Endothelial cell of umbilical vein (primary cell): ENCODE measurements around the gene DNAJB8. TPM values are rescaled to one million over a fixed set of nuclear protein-coding genes. Genes with fewer than 3 reads are reported as not detected.

Experiments
- BruUV-seq: library from RNA; stranded (reverse); fragments of 400-500 nt; replicated peaks from 2 replicates; lab custom pipeline; 2021; lab: Mats Ljungman, UMichigan
- CTCF ChIA-PET: fragments of 300-600, 350-600 bp; sonication (Branson Sonifier 250); formaldehyde crosslinking; loops from one replicate; lab custom pipeline; 2021; ENCODE audit warnings: antibody characterized with exemption, inconsistent platforms; lab: Charles Lee
- POLR2A ChIA-PET: fragments of 300-600, 350-600 bp; sonication (Branson Sonifier 250); formaldehyde crosslinking; loops from one replicate; lab custom pipeline; 2021; ENCODE audit warnings: antibody characterized with exemption, inconsistent platforms; lab: Charles Lee
- DNase-seq: peaks from one replicate; pipeline ENCODE4 v3.0.0-alpha.2; 2011; ENCODE audit warnings: low read depth, low spot score
- FAIRE-seq: peaks from 2 replicates; lab custom pipeline; 2011; peaks lifted over from hg19 to GRCh38; lab: Jason Lieb, UNC
- H2AFZ ChIP-seq: 2 replicates; pipeline ENCODE4 v1.6.0; 2012; ENCODE audit warnings: low read depth, low read length, control low read depth, inconsistent platforms
- H3K27ac ChIP-seq: 2 replicates; pipeline ENCODE4 v1.5.1; 2011; ENCODE audit warnings: low read depth, mild to moderate bottlenecking, control low read depth, low read length, moderate library complexity; ENCODE audit not compliant: insufficient read depth
- H3K27me3 ChIP-seq, 2 experiments: 2 replicates each; pipeline versions ENCODE4 v1.6.0 to v1.6.1; 2011; ENCODE audit warnings: low read length in 2 of 2, mixed read lengths in 1 of 2; ENCODE audit not compliant: control insufficient read depth in 2 of 2, insufficient read depth in 2 of 2
- H3K36me3 ChIP-seq, 2 experiments: 2 replicates in 1 of 2; 3 replicates in 1 of 2; pipeline ENCODE4 v1.5.1; 2011; ENCODE audit warnings: low read length in 2 of 2, mild to moderate bottlenecking in 1 of 2, moderate library complexity in 1 of 2; ENCODE audit not compliant: control insufficient read depth in 2 of 2, insufficient read depth in 2 of 2; ENCODE audit errors: extremely low read depth in 1 of 2
- H3K4me1 ChIP-seq: 3 replicates; pipeline ENCODE4 v1.5.1; 2011; ENCODE audit warnings: mild to moderate bottlenecking, low read length; ENCODE audit not compliant: control insufficient read depth, insufficient read depth; ENCODE audit errors: extremely low read depth
- H3K4me2 ChIP-seq: 2 replicates; pipeline ENCODE4 v1.6.1; 2011; ENCODE audit warnings: low read length, control low read depth, mixed read lengths; ENCODE audit not compliant: insufficient read depth
- H3K4me3 ChIP-seq, 3 experiments: fragments of 200-600 bp in 1 of 3; sonication (generic), shearing (Covaris generic) in 1 of 3; replicated peaks in 1 of 3; 2 replicates each; pipeline ENCODE4 v1.5.1; 2011 to 2016; ENCODE audit warnings: control low read depth in 3 of 3, low read length in 3 of 3, mild to moderate bottlenecking in 2 of 3, inconsistent platforms in 1 of 3, low read depth in 1 of 3, moderate library complexity in 1 of 3; ENCODE audit not compliant: insufficient read depth in 1 of 3
- H3K79me2 ChIP-seq: 2 replicates; pipeline ENCODE4 v1.6.0; 2012; ENCODE audit warnings: low read length, inconsistent platforms; ENCODE audit not compliant: control insufficient read depth, insufficient read depth
- H3K9ac ChIP-seq: replicated peaks from 2 replicates; pipeline ENCODE3; 2011; ENCODE audit warnings: low read length, control low read depth; ENCODE audit not compliant: insufficient read depth; ENCODE audit errors: extremely low read depth
- H3K9me1 ChIP-seq: replicated peaks from 3 replicates; pipeline ENCODE4 v1.6.0; 2011; ENCODE audit warnings: mild to moderate bottlenecking, low read length; ENCODE audit not compliant: control insufficient read depth, insufficient read depth; ENCODE audit errors: extremely low read depth
- H3K9me3 ChIP-seq: replicated peaks from 2 replicates; pipeline ENCODE4 v1.5.1; 2012; ENCODE audit warnings: low read length, inconsistent platforms; ENCODE audit not compliant: control insufficient read depth, insufficient read depth
- H4K20me1 ChIP-seq: replicated peaks from 2 replicates; pipeline ENCODE3; 2011; ENCODE audit warnings: mild to moderate bottlenecking, low read length; ENCODE audit not compliant: control insufficient read depth, insufficient read depth; ENCODE audit errors: extremely low read depth
- CTCF ChIP-seq, 2 donors: IDR thresholded peaks; 1 replicate in 1 of 2; 2 replicates in 1 of 2; pipeline ENCODE4 v1.5.1; 2011; ENCODE audit warnings: low read length in 2 of 2, mild to moderate bottlenecking in 2 of 2, moderate library complexity in 2 of 2, control low read depth in 1 of 2, inconsistent platforms in 1 of 2, low read depth in 1 of 2; ENCODE audit not compliant: insufficient read depth in 1 of 2; ENCODE audit errors: extremely low read depth in 1 of 2
- EZH2 ChIP-seq: IDR thresholded peaks from 2 replicates; pipeline ENCODE4 v1.6.1; 2012; ENCODE audit warnings: borderline replicate concordance, low read depth, mild to moderate bottlenecking, moderate library complexity, low read length, inconsistent platforms; ENCODE audit not compliant: severe bottlenecking
- FOS ChIP-seq: IDR thresholded peaks from 2 replicates; pipeline ENCODE4 v1.6.1; 2011; ENCODE audit warnings: mild to moderate bottlenecking, low read length, moderate library complexity, borderline replicate concordance; ENCODE audit not compliant: insufficient read depth
- GATA2 ChIP-seq: IDR thresholded peaks from 2 replicates; pipeline ENCODE4 v1.7.0; 2011; ENCODE audit warnings: low read depth, mild to moderate bottlenecking, moderate library complexity, mixed read lengths, low read length; ENCODE audit not compliant: insufficient read length, insufficient read depth
- JUN ChIP-seq: IDR thresholded peaks from 2 replicates; pipeline ENCODE4 v1.6.1; 2011; ENCODE audit warnings: borderline replicate concordance, low read depth; ENCODE audit not compliant: insufficient read length, insufficient read depth
- MAX ChIP-seq: IDR thresholded peaks from 2 replicates; pipeline ENCODE4 v1.6.1; 2011; ENCODE audit not compliant: insufficient read depth, insufficient read length
- MYC ChIP-seq: IDR thresholded peaks from one replicate; pipeline ENCODE4 v1.6.1; 2011; ENCODE audit warnings: mild to moderate bottlenecking, low read depth, low read length
- POLR2A ChIP-seq: IDR thresholded peaks from 2 replicates; pipeline ENCODE4 v1.6.1; 2012; ENCODE audit warnings: low read depth, mild to moderate bottlenecking, control low read depth, low read length
- POLR2AphosphoS5 ChIP-seq: IDR thresholded peaks from 2 replicates; pipeline ENCODE4 v1.6.1; 2012; ENCODE audit warnings: low read depth, mild to moderate bottlenecking, control low read depth, low read length, moderate library complexity; ENCODE audit not compliant: insufficient read depth
- dilution Hi-C: fragments of 300-500 bp; cut with MboI; formaldehyde crosslinking; loops from one replicate; pipeline ENCODE4 v1.15.0; 2019; ENCODE audit warnings: low sequenced_read_pairs; ENCODE audit not compliant: extremely low pct_ligation_motif_present
- intact Hi-C: fragments of 100-400 bp; cut with micrococcal nuclease; formaldehyde crosslinking; loops from one replicate; pipeline ENCODE4 v1.10.0; 2022
- polyA plus RNA-seq, 4 experiments: library from polyadenylated mRNA; depleted of rRNA in 3 of 4; stranded (reverse) in 3 of 4; unstranded in 1 of 4; fragments of >200 nt; gene quantifications; 2 replicates each; pipeline versions ENCODE4 v1.2.1 to v1.2.3, GENCODE V29; 2011 to 2012; ENCODE audit warnings: missing spikeins in 1 of 4
- total RNA-seq: library from RNA; stranded (reverse); gene quantifications from 2 replicates; pipeline ENCODE4 v1.2.3, GENCODE V29; 2021

Gene DNAJB8
- total and polyA plus RNA-seq, 2 donors (not counting 3 experiments of a cell fraction or from before 2014, with no cell fraction given): not detected

GRCh38 chr3:128483657-128484403 is 17.1 kb upstream of the DNAJB8 start:
- intact Hi-C loops: loop anchor here (1.0 to 5.0 kb wide), 7 partner anchors 58 to 407 kb away; partner anchors contain the start of gene RUVBL1
- ChIA-PET CTCF (interaction anchor here (0.6 to 6.2 kb wide), 19 partner anchors 9 to 389 kb away, joined by 3 to 48 read pairs (median 7); partner anchors contain the start of gene GATA2), POLR2A (interaction anchor here (0.8 kb wide), 1 partner anchor 8 kb away, joined by 3 read pairs; no protein-coding TSS in a partner anchor)
- H3K4me1 ChIP-seq: peaks cover 60% of the 10 kb centered on the region
- H3K9ac ChIP-seq: peak overlapping the region; percentile 84
- dilution Hi-C loops: no loop called here
- H3K79me2 ChIP-seq: peaks cover 82% of the 10 kb centered on the region
- FAIRE-seq: peak; percentile 44
- peak overlapping the region; percentile 96 for H3K4me2 ChIP-seq
- peak overlapping the region; percentile 77 to 95 (median 83) for H3K4me3 ChIP-seq
- no TSS peak for BruUV-seq
- peaks cover 4 to 24% of the 10 kb centered on the region in 2 experiments for H3K36me3 ChIP-seq
- no peaks in the 10 kb centered on the region for H3K9me3 ChIP-seq
- TF ChIP-seq POLR2A: peak; percentile 28
- TF ChIP-seq JUN: no peak
- peak; percentile 33 for TF ChIP-seq POLR2AphosphoS5
- no peaks in the 10 kb centered on the region for H4K20me1 ChIP-seq
- H3K9me1 ChIP-seq: no peaks in the 10 kb centered on the region
- no peaks in the 10 kb centered on the region for H3K27me3 ChIP-seq
- peak overlapping the region; percentile 97 for H3K27ac ChIP-seq
- peak; percentile 61 for DNase-seq
- no peak overlapping the region for H2AFZ ChIP-seq

GRCh38 chr3:128482666-128483656 is 16.3 kb upstream of the DNAJB8 start:
- Histone ChIP-seq H3K27me3 (no peaks in the 10 kb centered on the region), H2AFZ (no peak overlapping the region), H3K36me3 (peaks cover 7 to 27% of the 10 kb centered on the region in 2 experiments), H4K20me1 (no peaks in the 10 kb centered on the region), H3K4me2 (peak overlapping the region; percentile 96), H3K27ac (peak overlapping the region; percentile 97), H3K9ac (peak overlapping the region; percentile 84), H3K4me3 (peak overlapping the region in 2 of 3 experiments; percentile 77 to 95), H3K9me3 (no peaks in the 10 kb centered on the region), H3K4me1 (peaks cover 52% of the 10 kb centered on the region), H3K79me2 (peaks cover 74% of the 10 kb centered on the region), H3K9me1 (no peaks in the 10 kb centered on the region)
- BruUV-seq: no TSS peak
- FAIRE-seq: peak; percentile 96
- DNase-seq: peak; percentile 99
- intact Hi-C loops: loop anchor here (1.0 to 5.0 kb wide), 8 partner anchors 14 to 406 kb away; partner anchors contain the start of gene RUVBL1
- dilution Hi-C loops: no loop called here
- CTCF ChIA-PET: interaction anchor here (0.6 to 6.2 kb wide), 20 partner anchors 9 to 388 kb away, joined by 3 to 48 read pairs (median 7); partner anchors contain the start of gene GATA2
- TF ChIP-seq JUN (peak; percentile 62), MYC (no peak), CTCF (IDR thresholded peaks at IDR 0.05; ENCODE audit: extremely low read depth in 1 of 2, insufficient read depth in 1 of 2, low read depth in 1 of 2, low read length in 2 of 2) (peak in 1 of 2 donors; percentile 8), FOS (peak; percentile 83), POLR2A (peak; percentile 89), POLR2AphosphoS5 (peak; percentile 94), EZH2 (no peak), MAX (no peak), GATA2 (peak; percentile 99)
- POLR2A ChIA-PET: interaction anchor here (0.8 kb wide), 1 partner anchor 9 kb away, joined by 3 read pairs; no protein-coding TSS in a partner anchor
